Tibial artery (tissue), 4 donors: ENCODE results near the gene ASIP.

ENCODE experiments used
- DNase-seq, 2 donors: peaks; one replicate each; pipeline ENCODE4 v3.0.0-alpha.2; 2019
- H3K27ac ChIP-seq, 2 donors: fragments of 200-600 bp; sonication (generic) in 1 of 2; 1 replicate in 1 of 2; 2 replicates in 1 of 2; pipeline ENCODE4 v1.5.1; 2018 to 2019; ENCODE audit warnings: mild to moderate bottlenecking in 1 of 2
- H3K27me3 ChIP-seq, 2 donors: fragments of 200-600 bp; sonication (generic) in 1 of 2; one replicate each; pipeline versions ENCODE4 v1.5.1 to v1.6.0; 2016 to 2019
- H3K36me3 ChIP-seq, 3 donors: fragments of 200-600 bp; sonication (generic) in 2 of 3; one replicate each; pipeline ENCODE4 v1.5.1; 2016 to 2019; ENCODE audit warnings: mild to moderate bottlenecking in 2 of 3
- H3K4me1 ChIP-seq, 4 donors: fragments of 200-600 bp; sonication (generic) in 2 of 4; 1 replicate in 3 of 4; 2 replicates in 1 of 4; pipeline ENCODE4 v1.5.1; 2016 to 2019
- H3K4me3 ChIP-seq, 2 donors: fragments of 200-600 bp; sonication (generic) in 1 of 2; 1 replicate in 1 of 2; 2 replicates in 1 of 2; pipeline ENCODE4 v1.5.1; 2018 to 2019; ENCODE audit warnings: mild to moderate bottlenecking in 2 of 2
- H3K9me3 ChIP-seq, 3 donors: fragments of 200-600 bp; sonication (generic) in 1 of 3; one replicate each; pipeline ENCODE4 v1.5.1; 2016 to 2019
- CTCF ChIP-seq, 2 experiments: fragments of 200-600 bp in 1 of 2; fragments of 450-650 bp in 1 of 2; IDR thresholded peaks; one replicate each; pipeline ENCODE4 v1.5.1; 2017 to 2019; ENCODE audit warnings: antibody characterized with exemption in 2 of 2, mild to moderate bottlenecking in 1 of 2, moderate library complexity in 1 of 2
- intact Hi-C: fragments of 100-400 bp; cut with DNase I; formaldehyde crosslinking; loops from one replicate; pipeline ENCODE4 v1.15.0; 2023; ENCODE audit warnings: low total_unique reads

The ASIP gene

GRCh38 chr20:34311118-34312023 is 70.1 kb downstream of the ASIP start:
- no peaks in the 10 kb centered on the region for H3K9me3 ChIP-seq
- no peak for TF ChIP-seq CTCF (IDR thresholded peaks at IDR 0.05)
- H3K36me3 ChIP-seq = no peaks in the 10 kb centered on the region
- peaks cover 0 to 13% of the 10 kb centered on the region in 2 donors for H3K27me3 ChIP-seq
- peaks cover 0 to 20% (median 16%) of the 10 kb centered on the region in 4 donors for H3K4me1 ChIP-seq
- no peak overlapping the region for H3K27ac ChIP-seq
- intact Hi-C loops = loop anchor here (5.0 kb wide), 1 partner anchor 211 kb away; no protein-coding TSS in a partner anchor
- no peak for DNase-seq
- peak overlapping the region in 1 of 2 donors; percentile 14 for H3K4me3 ChIP-seq

- DNase-seq = no peak
- intact Hi-C loops = loop anchor here (5.0 kb wide), 1 partner anchor 210 kb away; no protein-coding TSS in a partner anchor
- H3K27ac ChIP-seq = no peak overlapping the region
These were observed 70.8 kb downstream of the ASIP start for GRCh38 chr20:34312024-34312460.

GRCh38 chr20:34312544-34313217 is 71.5 kb downstream of the ASIP start:
- Histone ChIP-seq H3K4me3 (peak overlapping the region in 1 of 2 donors; percentile 17), H3K27ac (no peak overlapping the region), H3K27me3 (peaks cover 0 to 13% of the 10 kb centered on the region in 2 donors), H3K9me3 (no peaks in the 10 kb centered on the region), H3K36me3 (no peaks in the 10 kb centered on the region), H3K4me1 (peaks cover 0 to 20% (median 16%) of the 10 kb centered on the region in 4 donors)
- TF ChIP-seq CTCF (IDR thresholded peaks at IDR 0.05) = peak; percentile 97 to 99
- peak; percentile 82 to 88 for DNase-seq
- intact Hi-C loops = loop anchor here (5.0 kb wide), 1 partner anchor 210 kb away; no protein-coding TSS in a partner anchor

More at GRCh38 chr20:34312024-34312460, 70.8 kb downstream of the ASIP start:
- Histone ChIP-seq H3K36me3 (no peaks in the 10 kb centered on the region), H3K9me3 (no peaks in the 10 kb centered on the region), H3K4me1 (peaks cover 0 to 20% (median 16%) of the 10 kb centered on the region in 4 donors), H3K4me3 (peak overlapping the region in 1 of 2 donors; percentile 17), H3K27me3 (peaks cover 0 to 13% of the 10 kb centered on the region in 2 donors)
- no peak for TF ChIP-seq CTCF (IDR thresholded peaks at IDR 0.05)

GRCh38 chr20:34315236-34315635 is 74.0 kb downstream of the ASIP start:
- H3K4me3 ChIP-seq = no peak overlapping the region
- DNase-seq = no peak
- no peak overlapping the region for H3K27ac ChIP-seq
- peaks cover 0 to 13% of the 10 kb centered on the region in 2 donors for H3K27me3 ChIP-seq
- no peak for TF ChIP-seq CTCF (IDR thresholded peaks at IDR 0.05)
- H3K36me3 ChIP-seq = no peaks in the 10 kb centered on the region
- intact Hi-C loops = no loop called here
- no peaks in the 10 kb centered on the region for H3K9me3 ChIP-seq
- H3K4me1 ChIP-seq = peaks cover 0 to 20% (median 16%) of the 10 kb centered on the region in 4 donors

GRCh38 chr20:34316196-34316814 is 75.1 kb downstream of the ASIP start:
- Histone ChIP-seq H3K27ac (no peak overlapping the region), H3K4me3 (no peak overlapping the region), H3K36me3 (no peaks in the 10 kb centered on the region), H3K27me3 (peaks cover 0 to 14% of the 10 kb centered on the region in 2 donors), H3K4me1 (peaks cover 0 to 17% (median 14%) of the 10 kb centered on the region in 4 donors), H3K9me3 (no peaks in the 10 kb centered on the region)
- no peak for DNase-seq
- TF ChIP-seq CTCF (IDR thresholded peaks at IDR 0.05) = no peak
- intact Hi-C loops = no loop called here
